Measurements from ENCODE around the gene FMNL2. TPM values are rescaled to one million over a fixed set of nuclear protein-coding genes. Genes with fewer than 3 reads are reported as not detected.

The FMNL2 gene
- total RNA-seq, 1 donor from 2014 or later, result 6.1 TPM

DNA sequence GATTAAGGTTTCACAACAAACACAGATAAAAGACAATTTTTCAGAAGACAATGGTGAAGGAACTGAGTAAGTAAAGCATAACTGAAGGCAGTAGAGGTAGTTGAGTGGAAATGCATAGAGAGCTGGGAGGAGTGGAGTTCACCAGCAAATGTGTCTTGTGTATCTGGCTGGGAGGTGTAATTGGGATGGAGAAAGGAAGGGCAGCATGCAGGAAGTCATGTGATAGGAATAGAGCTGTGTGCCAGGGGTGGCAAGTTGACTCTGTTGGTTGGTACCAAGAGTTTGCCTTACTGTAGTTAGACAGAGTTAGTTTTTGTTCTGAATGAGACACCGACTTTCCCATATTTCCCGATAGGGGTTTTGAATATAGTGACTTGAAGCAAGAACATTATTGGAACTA is 56.3 kb downstream of the FMNL2 start:
- ATAC-seq (ENCODE audit: poor library complexity) (no peak), DNase-seq (no peak)
- intact Hi-C loops (cut with DNase I), result no loop called here

DNA sequence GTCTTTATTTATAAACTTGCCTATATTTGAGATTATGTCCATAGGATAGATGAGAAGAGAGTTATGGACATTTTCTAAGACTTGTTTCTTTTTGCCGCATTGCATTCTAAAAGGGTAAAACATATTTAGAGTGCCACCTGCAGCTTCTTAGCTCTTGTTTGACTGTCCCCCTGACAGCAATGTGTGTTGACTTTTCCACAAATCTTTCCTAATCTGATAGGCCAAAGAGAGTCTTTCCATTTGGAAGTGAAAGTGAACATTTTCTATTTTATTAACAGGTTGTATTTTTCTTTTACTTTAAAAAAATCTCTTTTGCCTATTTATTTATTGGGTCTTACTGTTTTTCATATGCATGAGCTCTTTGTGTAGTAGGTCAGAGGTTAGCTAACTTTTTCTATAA is 58.4 kb downstream of the FMNL2 start:
- intact Hi-C loops (cut with DNase I), result no loop called here
- ATAC-seq (ENCODE audit: poor library complexity), result no peak
- DNase-seq, result no peak

DNA sequence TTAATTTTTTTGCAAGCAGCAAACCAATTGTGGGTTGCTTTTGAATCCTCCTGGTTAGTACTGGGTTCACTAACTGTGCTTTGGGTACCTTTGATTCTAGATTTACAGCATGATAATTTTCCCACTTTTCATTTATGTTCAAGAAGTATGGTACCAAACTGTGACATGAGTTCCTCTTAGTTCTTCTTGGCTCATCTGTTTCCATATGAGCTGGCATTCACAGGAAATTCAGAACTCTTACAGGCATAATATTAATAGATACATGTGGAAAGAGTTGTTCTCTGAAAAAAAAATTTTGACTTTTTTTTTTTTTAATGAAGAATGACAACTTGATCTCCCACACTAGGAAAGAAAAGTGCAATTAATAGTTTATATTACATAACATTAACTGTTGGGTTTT is 59.4 kb downstream of the FMNL2 start:
- intact Hi-C loops (cut with DNase I), result no loop called here
- ATAC-seq (ENCODE audit: poor library complexity) (no peak), DNase-seq (no peak)

DNA sequence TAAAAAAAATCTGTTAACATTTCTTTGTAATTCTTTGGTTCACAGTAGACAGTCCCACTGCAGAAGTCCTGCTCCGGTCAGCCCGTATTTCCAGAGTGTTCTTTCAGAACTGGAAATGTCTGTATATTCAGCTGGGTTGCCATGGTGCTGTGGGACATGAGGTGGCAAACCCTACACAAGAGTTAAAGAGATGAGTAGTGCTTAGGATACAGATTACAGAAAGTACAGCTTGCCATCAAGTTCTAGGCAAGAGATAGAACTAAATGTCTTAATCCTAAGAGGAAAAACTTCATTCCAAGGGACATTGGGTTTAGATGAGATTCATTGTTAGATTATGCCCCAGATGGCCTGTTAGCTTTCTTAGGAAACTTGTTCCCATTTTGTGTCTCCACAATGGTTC is 60.1 kb downstream of the FMNL2 start:
- DNase-seq (no peak), ATAC-seq (ENCODE audit: poor library complexity) (peak; percentile 48)
- intact Hi-C loops (cut with DNase I), result no loop called here

DNA sequence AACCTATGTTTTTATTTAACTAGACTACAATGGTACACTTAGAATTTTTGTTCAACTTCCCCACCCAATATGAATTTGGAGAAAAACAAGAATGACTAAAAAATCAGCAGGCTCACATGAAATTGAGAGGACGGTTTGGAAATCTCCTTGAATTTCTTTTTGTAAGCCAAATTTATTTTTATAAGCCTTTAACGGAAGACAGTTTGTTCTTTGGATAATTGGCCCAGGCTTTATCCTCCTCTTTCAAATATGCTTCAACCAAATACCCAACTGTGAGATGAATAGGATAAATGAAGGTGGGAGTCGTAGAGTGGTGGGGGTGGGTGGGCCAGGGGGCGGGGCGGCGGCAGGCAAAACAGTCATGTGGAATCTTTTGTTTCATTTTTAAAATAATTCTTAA is 60.6 kb downstream of the FMNL2 start:
- intact Hi-C loops (cut with DNase I), result no loop called here
- peak; percentile 43 for ATAC-seq (ENCODE audit: poor library complexity)
- no peak for DNase-seq

DNA sequence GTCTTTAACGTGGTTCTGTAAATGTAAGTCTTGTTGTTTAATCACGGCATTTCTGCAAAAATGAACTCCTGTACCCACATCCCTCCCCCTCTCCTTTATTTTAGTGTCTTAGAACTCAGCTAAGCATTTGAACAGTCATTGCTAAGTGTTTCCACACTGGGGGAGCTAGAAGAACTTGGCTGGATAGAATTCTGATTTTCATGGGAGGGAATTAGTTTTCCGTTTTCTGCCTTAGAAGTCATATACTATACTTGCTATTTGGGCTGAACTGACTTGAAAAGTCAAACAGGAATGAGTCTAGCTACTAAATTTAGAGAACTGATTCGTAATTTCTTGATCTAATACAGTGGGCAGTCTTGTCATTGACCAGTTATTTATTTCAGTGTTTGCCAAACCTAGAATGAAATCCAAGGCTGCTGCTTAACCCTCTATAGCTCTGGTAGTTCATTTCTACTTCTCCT is 61.1 kb downstream of the FMNL2 start:
- intact Hi-C loops (cut with DNase I), result no loop called here
- DNase-seq (no peak), ATAC-seq (ENCODE audit: poor library complexity) (peak; percentile 35)

DNA sequence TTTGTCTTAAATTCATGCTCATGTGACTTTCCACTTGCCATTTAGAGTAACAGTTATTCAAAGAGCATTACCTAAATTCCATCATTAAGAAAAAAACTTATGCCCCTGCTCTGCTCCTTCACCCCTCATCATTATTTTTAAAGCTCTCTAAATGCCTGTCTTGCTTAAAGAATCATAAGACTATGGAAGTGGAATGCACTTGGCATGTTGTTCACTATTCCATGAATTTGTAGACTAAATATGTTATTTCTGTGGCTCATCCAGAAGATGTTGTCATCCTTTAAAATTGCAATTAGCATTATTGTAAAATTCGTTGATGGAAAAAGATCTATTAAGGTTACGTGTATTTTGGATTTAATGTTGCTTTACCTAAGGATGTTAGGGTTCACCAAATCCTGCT is 61.8 kb downstream of the FMNL2 start:
- DNase-seq (no peak), ATAC-seq (ENCODE audit: poor library complexity) (no peak)
- intact Hi-C loops (cut with DNase I), result no loop called here

DNA sequence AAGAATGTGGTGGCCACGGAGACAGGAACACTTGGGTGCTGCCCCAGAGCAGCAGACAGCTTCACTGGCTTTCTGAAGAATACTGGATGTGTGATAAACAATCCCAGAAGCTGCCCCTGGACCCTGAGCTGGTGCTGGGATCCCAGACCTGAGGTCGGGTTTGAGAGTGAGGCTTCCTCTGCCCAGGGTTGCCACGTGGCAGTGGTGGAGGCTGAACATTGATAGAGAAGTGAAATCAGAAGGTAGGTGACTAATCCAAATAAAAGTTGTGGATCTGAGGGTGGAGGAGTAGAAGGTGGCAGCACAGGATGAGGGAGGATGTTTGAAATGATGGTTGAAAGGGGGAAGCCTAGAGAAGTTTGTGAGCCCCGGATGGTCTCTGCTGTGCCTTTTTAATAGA is 64.0 kb downstream of the FMNL2 start:
- intact Hi-C loops (cut with DNase I), result no loop called here
- no peak for ATAC-seq (ENCODE audit: poor library complexity)
- no peak for DNase-seq

DNA sequence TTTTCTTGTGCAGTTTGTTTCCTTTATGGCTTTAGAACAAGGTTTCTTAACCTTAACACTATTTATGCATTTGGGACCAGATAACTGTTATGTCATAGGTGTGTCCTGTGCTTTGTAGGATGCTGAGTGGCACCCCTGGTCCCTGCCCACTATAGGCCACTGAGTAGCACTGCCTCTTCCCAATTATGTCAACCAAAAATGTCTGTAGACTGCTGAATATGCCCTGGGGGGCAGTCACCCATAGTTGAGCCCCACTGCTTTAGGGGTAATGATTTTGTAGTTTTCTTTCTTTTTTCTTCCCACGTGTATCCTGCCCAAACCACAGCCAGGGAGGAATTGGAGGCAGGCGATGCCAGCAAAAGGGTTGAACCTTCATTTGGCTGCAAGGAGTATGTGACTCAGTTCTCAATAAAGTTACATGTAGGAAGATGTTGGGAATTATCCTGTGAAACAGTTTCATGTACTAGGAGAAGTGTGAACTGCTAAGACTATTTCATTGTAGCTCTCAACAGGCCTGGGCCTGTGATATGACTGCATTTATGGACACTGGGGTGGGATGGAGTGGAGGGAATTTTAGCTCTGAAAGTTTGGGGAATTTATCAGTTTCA is 65.7 kb downstream of the FMNL2 start:
- no peak for ATAC-seq (ENCODE audit: poor library complexity)
- DNase-seq, result no peak
- intact Hi-C loops (cut with DNase I), result no loop called here

DNA sequence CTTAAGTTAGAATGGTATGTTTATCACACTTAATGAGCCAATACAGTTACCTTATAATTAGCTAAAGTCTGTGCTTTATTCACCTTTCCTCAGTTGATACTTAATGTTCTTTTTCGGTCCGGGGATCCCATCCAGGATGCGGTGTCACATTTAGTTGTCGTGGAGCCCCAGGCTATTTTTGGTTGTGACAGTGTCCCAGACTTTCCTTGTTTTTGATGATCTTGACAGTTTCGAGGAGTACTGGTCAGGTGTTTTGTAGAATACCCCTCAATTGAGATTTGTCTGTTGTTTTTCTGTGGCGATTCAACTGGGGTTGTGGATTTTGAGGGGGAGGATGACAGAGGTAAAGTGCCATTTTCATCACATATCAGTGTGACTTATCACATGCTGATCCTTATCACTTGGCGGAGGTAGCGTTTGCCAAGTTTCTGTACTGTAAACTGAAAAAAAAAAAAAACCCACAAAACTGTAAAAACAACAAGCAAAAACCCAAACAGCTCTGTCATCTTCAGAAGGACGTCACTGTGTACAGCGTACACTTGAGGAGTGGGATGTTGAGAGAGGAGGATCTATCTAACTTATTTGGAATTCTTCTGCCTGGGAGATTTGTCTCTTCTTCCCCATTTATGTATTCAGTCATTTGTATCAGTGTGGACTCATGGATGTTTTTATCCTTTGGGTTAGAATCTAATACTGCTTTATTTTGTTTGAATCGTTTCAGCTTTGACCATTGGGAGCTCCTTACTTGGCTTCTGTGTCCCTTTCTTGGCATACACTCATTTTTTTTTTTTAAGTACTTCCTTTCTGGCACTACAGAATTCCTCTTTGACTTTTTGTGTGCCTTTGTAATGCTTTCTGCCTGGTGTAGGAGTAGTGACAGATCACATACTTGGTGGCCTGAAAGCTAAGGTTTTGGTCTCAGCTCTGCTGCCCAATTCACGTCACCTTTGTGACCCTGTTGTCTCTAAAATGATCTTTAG is 68.1 kb downstream of the FMNL2 start:
- peak; percentile 38 for ATAC-seq (ENCODE audit: poor library complexity)
- intact Hi-C loops (cut with DNase I), result no loop called here
- DNase-seq, result no peak

DNA sequence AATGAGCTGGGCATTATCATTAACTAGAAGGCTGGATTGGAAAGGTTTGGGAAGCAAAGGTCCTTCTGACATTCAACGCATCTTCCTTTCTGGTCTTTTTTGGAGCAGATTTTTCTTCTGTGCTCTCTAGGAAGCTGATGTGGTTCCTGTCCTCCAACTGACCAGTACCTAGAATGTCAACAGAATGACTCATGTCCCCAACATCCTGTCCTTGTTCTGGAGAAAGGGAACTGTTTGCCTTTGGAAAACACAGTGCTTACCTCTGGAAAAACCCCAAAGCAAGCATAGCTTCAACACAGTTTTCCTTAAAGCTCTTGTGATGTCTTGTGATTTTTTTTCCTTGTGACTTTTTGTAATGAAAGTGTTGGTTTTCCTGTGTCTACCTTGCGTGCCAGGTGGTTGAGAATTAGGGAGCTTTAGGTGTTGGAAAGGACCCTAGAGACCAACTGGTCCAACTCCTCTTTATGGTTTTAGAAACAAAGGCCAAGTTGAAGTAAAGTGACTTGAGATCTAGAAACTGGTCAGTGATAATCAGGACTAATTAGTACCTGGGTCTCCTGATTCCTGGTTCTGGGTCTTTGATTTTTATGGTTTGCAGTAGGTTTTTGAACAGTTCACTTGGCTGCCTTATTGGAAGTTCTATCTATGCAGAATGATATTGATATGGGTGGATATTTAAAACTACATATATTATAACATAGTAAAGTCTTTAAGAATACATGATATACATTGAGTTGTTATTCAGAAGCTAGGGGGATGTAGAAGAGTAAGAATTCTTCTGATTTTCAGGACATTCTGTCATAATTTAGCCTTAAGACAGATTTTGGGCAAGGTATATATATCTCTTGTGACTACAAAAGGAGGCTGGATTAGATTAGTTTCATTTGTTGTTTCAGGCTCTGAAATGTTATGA is 70.5 kb downstream of the FMNL2 start:
- ATAC-seq (ENCODE audit: poor library complexity) (peak; percentile 35), DNase-seq (no peak)
- intact Hi-C loops (cut with DNase I), result no loop called here

DNA sequence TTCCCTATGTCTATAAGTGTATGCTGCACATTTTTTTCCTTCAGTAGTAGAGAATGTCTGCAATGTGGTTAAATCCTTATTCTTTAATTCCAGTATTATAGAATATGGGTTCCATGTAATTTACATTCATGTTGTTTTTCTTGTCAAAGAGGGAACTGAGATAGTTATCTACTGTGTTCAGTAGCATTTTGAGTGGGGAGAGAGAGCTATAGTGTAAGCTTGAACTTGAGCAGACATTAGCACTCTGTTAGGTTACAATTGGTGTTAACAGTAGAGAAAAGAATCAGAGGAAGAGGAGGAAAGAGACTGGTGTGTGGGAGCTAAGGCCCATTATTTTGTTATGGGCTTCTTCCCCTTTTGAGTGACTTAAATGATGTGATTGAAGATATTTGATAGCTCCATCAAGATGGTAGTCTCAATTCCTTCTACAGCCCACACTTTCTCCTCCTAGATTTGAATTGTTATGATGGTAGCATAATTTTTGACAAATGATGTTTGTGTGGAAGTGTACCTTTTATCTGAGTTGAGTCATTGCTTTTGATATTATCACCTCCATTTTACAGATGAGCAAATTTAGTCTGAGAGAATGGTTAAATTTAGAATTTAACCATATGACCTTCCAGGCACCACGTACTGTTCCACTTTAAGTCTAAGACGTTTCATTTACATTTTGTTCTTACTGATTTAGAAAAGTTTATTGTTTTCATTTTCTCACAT is 71.3 kb downstream of the FMNL2 start:
- intact Hi-C loops (cut with DNase I), result no loop called here
- no peak for ATAC-seq (ENCODE audit: poor library complexity)
- DNase-seq, result no peak

DNA sequence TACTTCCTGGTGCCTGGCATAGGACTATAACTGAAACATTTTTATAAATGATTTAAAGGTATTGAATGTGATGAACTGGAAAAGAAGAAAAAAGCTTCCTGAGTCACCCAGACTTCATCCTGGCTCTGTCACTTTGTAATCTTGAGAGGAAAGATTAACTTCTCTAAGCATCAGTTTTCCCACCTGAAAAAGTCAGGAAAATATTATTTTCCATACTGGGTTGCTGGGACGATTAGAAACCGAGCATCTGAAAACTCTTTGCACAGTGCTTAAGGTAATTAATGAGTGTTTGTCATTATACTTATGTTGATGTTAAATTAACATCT is 71.8 kb downstream of the FMNL2 start:
- DNase-seq, result no peak
- ATAC-seq (ENCODE audit: poor library complexity), result no peak
- intact Hi-C loops (cut with DNase I), result no loop called here

DNA sequence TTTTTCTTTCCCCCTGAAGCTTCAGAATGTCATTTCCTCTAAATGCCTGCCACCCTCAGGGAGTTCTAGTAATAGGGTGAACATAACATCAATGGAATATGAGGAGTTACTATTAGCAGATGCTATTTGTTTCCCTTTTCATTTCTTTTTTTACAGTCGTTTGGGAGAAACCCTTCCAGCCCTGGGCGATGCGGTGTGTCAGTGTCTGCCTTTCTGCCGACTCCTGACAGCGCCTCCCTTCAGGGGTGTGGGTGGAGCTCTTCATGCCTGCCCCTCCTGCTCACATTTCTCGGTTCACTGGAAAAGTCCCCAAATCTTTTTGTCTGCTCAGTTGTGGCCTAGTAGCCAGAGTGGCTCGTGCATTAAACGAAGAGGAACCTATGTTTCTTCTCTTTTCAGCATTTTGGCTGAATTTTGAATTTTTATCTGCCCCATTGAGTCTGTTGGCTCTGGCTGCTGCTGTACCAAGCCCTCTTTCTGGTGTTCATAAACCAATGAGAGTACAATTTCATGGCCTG is 72.3 kb downstream of the FMNL2 start:
- ATAC-seq (ENCODE audit: poor library complexity) (peak; percentile 81), DNase-seq (peak; percentile 51)
- intact Hi-C loops (cut with DNase I), result no loop called here

DNA sequence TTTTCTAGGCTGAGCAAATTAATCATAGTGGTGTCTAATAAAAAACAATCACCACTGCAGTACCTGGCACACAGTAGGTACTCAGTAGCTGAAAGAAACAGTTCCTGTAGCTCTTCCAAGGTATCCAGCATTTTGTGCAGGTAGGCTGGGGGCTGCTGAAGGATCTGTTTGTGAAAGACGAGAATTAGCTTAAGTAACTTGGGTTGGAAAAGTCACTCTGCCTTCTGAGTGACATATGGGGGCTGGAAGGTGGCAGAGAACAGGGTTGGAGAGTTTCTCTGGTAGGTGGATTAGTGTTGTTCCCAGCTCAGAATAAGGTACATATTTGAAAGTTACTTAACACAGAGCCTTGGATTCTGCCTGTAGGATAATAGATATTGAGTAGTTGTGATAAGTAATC is 72.8 kb downstream of the FMNL2 start:
- intact Hi-C loops (cut with DNase I), result no loop called here
- no peak for DNase-seq
- no peak for ATAC-seq (ENCODE audit: poor library complexity)

DNA sequence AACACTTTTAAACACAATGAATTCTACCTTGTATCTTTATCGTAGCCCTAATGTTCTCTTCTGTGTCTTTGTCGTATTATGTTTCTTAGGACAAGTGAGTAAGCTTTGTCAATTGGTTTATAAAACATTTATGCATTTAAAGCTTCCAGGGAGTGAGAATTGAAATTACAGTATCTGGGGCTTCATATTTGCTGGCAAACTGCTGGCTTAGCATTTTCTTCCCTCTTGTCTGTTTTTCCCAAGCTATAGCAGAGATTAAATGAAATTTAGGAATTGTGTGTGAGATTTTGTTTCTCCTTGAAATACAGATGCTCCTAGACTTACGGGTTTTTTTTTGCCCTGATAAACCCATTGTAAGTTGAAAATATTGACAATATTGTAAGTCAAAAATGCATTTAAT is 73.3 kb downstream of the FMNL2 start:
- ATAC-seq (ENCODE audit: poor library complexity), result no peak
- DNase-seq, result no peak
- intact Hi-C loops (cut with DNase I), result no loop called here

DNA sequence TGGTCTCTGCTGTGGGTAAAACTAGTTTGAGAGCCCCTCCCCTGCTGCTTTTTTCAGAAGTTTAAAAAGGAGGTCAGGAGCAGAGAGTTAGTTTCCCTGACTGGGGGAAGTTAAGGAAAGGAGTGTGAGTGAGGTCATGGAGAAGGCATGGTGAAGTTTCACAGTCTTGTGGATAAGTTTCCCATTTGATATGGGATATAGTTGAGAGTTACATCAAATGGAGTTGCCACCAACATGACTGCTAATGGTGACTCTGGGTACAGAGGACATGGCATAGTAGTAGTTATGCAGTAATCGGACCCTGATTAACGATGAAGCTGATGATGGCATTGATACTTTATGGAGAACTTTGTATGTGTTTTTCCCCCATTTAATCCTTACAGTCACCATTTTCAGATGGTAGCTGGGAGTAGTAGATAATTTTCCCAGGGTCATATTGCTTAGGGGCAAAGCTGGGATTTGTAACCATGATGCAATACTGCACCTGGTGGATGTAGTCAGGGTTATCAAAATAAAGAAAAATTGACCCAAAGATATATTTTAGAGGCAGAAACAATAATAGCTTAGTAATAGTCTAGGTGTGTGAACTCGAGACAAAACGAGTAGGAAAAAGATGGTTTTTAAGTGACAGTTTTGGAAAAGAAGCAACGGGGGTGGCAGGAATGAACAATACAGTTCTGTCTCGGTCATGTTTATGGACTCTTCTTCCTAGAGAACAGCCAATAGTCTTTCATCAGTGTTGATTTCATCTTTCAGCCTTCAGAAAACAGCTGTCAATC is 74.6 kb downstream of the FMNL2 start:
- intact Hi-C loops (cut with DNase I), result no loop called here

DNA sequence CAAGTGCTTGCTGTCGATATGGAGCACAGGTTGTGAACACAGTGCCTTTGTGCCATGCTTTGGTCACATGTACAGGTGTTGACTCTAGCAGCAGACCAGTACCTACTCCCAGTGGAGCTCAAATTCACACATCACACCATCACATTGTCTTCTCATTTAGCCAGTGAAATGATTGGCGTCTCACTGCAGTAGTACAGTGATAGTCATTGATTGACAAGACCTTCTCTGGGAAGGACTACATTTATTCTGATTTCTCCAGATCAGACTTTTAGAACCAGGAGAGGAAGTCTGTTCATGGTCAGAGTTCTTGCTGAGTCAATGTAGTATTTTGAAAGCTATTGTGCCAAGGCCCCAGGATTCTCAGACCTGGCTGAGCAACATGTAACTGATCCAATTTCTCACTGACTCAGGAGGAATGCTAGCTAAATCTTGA is 75.2 kb downstream of the FMNL2 start:
- ATAC-seq (ENCODE audit: poor library complexity), result no peak
- DNase-seq, result no peak
- intact Hi-C loops (cut with DNase I), result no loop called here

More for the DNA sequence above, 74.6 kb downstream of the FMNL2 start:
- DNase-seq (no peak), ATAC-seq (ENCODE audit: poor library complexity) (no peak)

Measured in Right ventricle myocardium superior (tissue), 1 donor.